Nephron (organoid): ENCODE measurements around the gene MAGEF1.

Experiments
- H3K27ac Mint-ChIP-seq, 3 experiments: 2 replicates each; pipeline ENCODE4 v1.8.0; 2020; ENCODE audit warnings: mixed read lengths in 3 of 3, mild to moderate bottlenecking in 2 of 3, moderate library complexity in 1 of 3
- H3K27me3 Mint-ChIP-seq: 2 replicates; pipeline ENCODE4 v1.8.0; 2021; ENCODE audit warnings: low read depth, mild to moderate bottlenecking, moderate library complexity, mixed read lengths
- H3K36me3 Mint-ChIP-seq: 2 replicates; pipeline ENCODE4 v1.8.0; 2020; ENCODE audit warnings: low read depth, mixed read lengths
- H3K4me1 Mint-ChIP-seq: 2 replicates; pipeline ENCODE4 v1.8.0; 2020; ENCODE audit warnings: mixed read lengths
- H3K4me3 Mint-ChIP-seq, 3 experiments: 2 replicates each; pipeline ENCODE4 v1.8.0; 2020; ENCODE audit warnings: mild to moderate bottlenecking in 3 of 3, mixed read lengths in 3 of 3, moderate library complexity in 2 of 3
- H3K9me3 Mint-ChIP-seq: 2 replicates; pipeline ENCODE4 v1.8.0; 2020; ENCODE audit warnings: mixed read lengths
- CTCF ChIP-seq, 3 experiments: fragments of 200-600 bp; sonication (generic); IDR thresholded peaks; one replicate each; pipeline ENCODE4 v1.5.0; 2021; ENCODE audit warnings: antibody characterized with exemption in 3 of 3; ENCODE audit not compliant: unreplicated experiment in 3 of 3

MAGEF1 gene

GRCh38 chr3:184718431-184718830, 6.6 kb upstream of the MAGEF1 start:
- H3K36me3 Mint-ChIP-seq, result no peaks in the 10 kb centered on the region
- peak overlapping the region; percentile 88 to 97 (median 97) for H3K27ac Mint-ChIP-seq
- peaks cover 42% of the 10 kb centered on the region for H3K4me1 Mint-ChIP-seq
- no peaks in the 10 kb centered on the region for H3K9me3 Mint-ChIP-seq
- H3K27me3 Mint-ChIP-seq, result no peaks in the 10 kb centered on the region
- no peak for TF ChIP-seq CTCF (IDR thresholded peaks at IDR 0.05; ENCODE audit: unreplicated experiment in 3 of 3)
- peak overlapping the region in 1 of 3 experiments; percentile 29 for H3K4me3 Mint-ChIP-seq

GRCh38 chr3:184717399-184717983, 5.6 kb upstream of the MAGEF1 start:
- peak in 2 of 3 experiments; percentile 48 for TF ChIP-seq CTCF (IDR thresholded peaks at IDR 0.05; ENCODE audit: unreplicated experiment in 3 of 3)
- no peaks in the 10 kb centered on the region for H3K9me3 Mint-ChIP-seq
- H3K36me3 Mint-ChIP-seq, result no peaks in the 10 kb centered on the region
- peak overlapping the region; percentile 29 to 63 (median 42) for H3K4me3 Mint-ChIP-seq
- H3K27ac Mint-ChIP-seq, result peak overlapping the region; percentile 88 to 97 (median 97)
- peaks cover 51% of the 10 kb centered on the region for H3K4me1 Mint-ChIP-seq
- no peaks in the 10 kb centered on the region for H3K27me3 Mint-ChIP-seq

- no peaks in the 10 kb centered on the region for H3K36me3 Mint-ChIP-seq
- no peaks in the 10 kb centered on the region for H3K27me3 Mint-ChIP-seq
- H3K4me3 Mint-ChIP-seq, result peak overlapping the region; percentile 42 to 63 (median 47)
- peak overlapping the region; percentile 88 to 97 (median 97) for H3K27ac Mint-ChIP-seq
- peak in 1 of 3 experiments; percentile 35 for TF ChIP-seq CTCF (IDR thresholded peaks at IDR 0.05; ENCODE audit: unreplicated experiment in 3 of 3)
- peaks cover 57% of the 10 kb centered on the region for H3K4me1 Mint-ChIP-seq
- H3K9me3 Mint-ChIP-seq, result no peaks in the 10 kb centered on the region
Measured at GRCh38 chr3:184716622-184717398, 4.9 kb upstream of the MAGEF1 start.

- Mint-ChIP-seq H3K36me3 (peaks cover 3% of the 10 kb centered on the region), H3K27ac (peak overlapping the region; percentile 88 to 97 (median 97)), H3K4me1 (peaks cover 61% of the 10 kb centered on the region), H3K4me3 (peak overlapping the region in 2 of 3 experiments; percentile 44 to 47), H3K27me3 (no peaks in the 10 kb centered on the region), H3K9me3 (no peaks in the 10 kb centered on the region)
- no peak for TF ChIP-seq CTCF (IDR thresholded peaks at IDR 0.05; ENCODE audit: unreplicated experiment in 3 of 3)
Measured at GRCh38 chr3:184715943-184716621, 4.2 kb upstream of the MAGEF1 start.

GRCh38 chr3:184713521-184713920, 1.7 kb upstream of the MAGEF1 start:
- Mint-ChIP-seq H3K4me3 (peak overlapping the region in 1 of 3 experiments; percentile 15), H3K9me3 (no peaks in the 10 kb centered on the region), H3K4me1 (peaks cover 71% of the 10 kb centered on the region), H3K27me3 (no peaks in the 10 kb centered on the region), H3K27ac (peak overlapping the region in 1 of 3 experiments; percentile 89), H3K36me3 (peaks cover 23% of the 10 kb centered on the region)
- no peak for TF ChIP-seq CTCF (IDR thresholded peaks at IDR 0.05; ENCODE audit: unreplicated experiment in 3 of 3)
